GM19372 (cell line): ENCODE measurements around the gene ATAD3A.
A peak's percentile ranks its signal among the peaks of the same experiment; 100 is the strongest.
"Not testable (repeated sequence)": the region's sequence is repeated elsewhere in the genome, so short reads cannot be mapped to it uniquely, and the experiment has no call there.

Source experiments
- ATAC-seq: cut with Tn5 transposase; IDR thresholded peaks from one replicate; pipeline ENCODE4 v1.9.1; 2021; ENCODE audit warnings: mild to moderate bottlenecking, low read depth, moderate library complexity; ENCODE audit not compliant: unreplicated experiment

Gene ATAD3A

DNA sequence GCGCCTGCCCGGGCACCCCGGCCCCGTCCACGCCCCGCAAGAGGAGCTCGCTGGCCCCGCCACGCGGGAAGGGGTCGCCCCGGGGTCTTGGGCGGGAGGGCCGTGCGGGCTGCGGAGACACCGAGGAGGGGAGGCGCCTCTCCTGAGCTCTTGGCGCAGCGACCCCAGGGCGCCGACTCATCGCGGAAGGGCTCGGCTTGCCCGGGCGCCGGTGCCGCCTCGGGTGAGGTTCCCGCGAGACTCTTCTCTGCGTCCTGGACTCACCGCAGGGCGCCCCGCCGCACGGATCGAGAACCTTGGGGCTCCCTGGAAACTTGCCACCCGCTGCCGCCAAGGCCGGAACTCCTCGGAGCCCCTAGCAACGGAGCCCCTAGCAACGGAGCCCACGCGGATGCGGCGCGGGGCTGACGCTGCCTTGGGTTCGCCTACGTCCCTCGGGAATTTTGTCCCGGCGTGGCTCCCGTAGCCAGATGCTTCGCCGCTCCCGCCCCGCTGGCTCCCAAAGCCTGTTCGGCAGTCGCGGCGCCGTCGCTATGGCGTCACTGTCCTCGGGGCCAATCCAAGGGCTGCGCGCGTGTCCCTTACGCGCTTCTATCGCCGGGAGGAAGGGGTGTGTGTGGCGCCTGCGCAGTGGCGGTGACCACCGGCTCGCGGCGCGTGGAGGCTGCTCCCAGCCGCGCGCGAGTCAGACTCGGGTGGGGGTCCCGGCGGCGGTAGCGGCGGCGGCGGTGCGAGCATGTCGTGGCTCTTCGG is at the start of gene ATAD3A:
Gene ATAD3A, plus strand, starts transcription at position 630 of the 753 bp plus-strand sequence. Its CDS starts 107 bp downstream, at position 737.
- ATAC-seq, result peak; percentile 89

DNA sequence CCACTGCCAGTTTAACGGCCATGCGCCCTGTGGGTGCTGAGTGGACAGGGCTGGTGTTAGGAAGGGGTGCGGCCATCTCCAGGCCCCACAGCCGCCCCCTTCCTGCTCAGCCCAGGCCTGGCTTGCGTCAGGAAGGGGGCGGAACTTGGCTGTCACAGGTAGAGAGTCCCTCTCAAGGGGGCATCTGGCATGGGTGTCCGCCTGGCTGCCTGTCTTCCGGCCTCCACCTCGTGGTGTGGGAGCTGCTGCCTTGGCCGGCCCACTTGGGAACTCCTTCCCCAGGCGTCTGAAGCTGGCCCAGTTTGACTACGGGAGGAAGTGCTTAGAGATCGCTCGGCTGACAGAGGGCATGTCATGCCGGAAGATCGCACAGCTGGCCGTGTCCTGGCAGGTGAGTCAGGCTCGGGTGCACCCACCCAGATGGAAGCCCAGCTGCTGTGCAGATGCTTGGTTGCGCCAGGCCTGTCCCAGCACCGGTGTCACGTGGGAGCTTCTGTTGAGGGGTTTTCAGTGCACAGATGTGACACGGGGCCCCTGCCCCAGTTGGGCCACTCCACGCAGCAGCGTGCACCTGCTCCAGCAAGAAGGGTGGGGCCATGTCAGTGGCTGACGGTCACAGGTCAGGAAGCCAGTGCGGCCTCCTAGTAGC is 49.5 kb upstream of the ATAD3A start:
- ATAC-seq, result no peak

DNA sequence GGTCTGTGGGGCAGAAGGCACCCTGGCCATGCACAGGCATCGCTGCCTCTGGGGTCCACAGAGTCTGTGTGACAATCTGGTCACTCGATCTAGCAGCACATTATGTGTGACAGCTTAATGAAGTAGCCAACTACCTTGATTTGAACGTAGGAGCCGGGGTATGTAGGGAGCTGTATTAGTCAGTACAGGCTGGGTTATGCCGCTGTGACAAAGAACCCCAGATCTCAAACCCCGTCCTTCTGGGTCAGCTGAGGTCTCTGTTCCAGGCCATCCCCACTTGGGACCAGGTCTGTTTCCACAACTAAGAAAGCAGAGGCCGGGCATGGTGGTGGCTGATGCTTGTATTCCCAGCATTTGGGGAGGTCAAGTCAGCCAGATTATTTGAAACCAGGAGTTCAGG is 48.6 kb upstream of the ATAD3A start:
- ATAC-seq, result no peak

DNA sequence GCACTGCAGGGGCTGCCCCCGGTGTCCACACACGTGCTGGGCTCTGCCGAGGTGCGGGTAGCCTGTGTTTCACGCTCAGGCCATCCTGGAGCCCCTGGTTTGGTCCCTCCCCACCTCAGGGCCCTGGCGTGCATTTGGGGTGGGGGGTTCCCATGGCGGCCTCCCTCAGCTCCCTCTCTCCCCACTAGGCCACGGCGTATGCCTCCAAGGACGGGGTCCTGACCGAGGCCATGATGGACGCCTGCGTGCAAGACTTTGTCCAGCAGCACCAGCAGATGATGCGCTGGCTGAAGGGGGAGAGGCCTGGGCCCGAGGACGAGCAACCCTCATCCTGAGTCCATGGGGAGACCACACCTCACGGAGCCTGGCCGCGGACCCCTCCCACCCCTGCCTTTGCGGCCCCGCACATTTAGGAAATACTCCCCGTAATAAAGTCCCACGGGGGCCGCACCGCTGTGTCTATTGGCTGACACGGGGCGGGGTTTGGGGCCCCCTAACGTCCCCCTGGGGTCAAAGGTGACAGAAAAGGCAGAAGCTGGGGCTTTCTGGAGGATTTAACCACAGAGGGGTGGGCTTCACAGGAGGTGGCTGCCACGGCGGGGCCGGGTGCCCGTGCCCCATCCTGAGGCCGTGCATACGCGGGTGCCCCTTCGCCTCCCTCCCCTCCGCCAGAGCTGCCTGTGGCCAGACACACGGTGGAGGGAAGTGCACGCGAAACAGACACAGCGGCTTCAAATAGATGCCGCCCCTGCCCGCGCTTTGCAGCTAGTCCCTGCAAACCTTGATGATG is 43.6 kb upstream of the ATAD3A start:
- not testable (repeated sequence) for ATAC-seq

DNA sequence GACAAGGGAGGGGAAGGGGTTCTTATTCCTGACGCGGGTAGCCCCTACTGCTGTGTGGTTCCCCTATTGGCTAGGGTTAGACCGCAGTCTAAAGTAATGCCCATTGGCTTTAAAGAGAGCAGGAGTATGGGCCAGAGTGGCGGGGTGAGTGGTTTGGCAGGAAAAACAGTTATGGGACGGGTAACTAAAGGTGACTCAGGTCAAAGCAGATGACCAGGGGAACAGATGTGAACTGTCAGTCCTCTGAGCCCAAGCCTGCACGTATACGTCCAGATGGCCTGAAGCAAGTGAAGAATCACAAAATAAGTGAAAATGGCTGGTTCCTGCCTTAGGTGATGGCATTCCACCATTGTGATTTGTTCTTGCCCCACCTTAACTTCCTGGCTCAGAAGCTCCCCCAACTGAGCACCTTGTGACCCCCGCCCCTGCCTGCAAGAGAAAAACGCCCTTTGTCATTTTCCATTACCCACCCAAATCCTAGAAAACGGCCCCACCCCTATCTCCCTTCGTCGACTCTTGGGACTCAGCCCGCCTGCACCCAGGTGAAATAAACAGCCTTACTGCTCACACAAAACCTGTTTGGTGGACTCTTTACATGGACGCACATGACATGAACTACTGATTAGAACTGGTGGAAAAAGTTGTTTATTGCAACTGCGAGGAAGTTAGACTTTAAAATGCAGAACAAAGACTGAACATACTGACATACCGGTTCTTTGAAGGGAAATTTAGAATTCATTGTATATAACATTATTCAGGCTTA is 41.2 kb upstream of the ATAD3A start:
- no peak for ATAC-seq

DNA sequence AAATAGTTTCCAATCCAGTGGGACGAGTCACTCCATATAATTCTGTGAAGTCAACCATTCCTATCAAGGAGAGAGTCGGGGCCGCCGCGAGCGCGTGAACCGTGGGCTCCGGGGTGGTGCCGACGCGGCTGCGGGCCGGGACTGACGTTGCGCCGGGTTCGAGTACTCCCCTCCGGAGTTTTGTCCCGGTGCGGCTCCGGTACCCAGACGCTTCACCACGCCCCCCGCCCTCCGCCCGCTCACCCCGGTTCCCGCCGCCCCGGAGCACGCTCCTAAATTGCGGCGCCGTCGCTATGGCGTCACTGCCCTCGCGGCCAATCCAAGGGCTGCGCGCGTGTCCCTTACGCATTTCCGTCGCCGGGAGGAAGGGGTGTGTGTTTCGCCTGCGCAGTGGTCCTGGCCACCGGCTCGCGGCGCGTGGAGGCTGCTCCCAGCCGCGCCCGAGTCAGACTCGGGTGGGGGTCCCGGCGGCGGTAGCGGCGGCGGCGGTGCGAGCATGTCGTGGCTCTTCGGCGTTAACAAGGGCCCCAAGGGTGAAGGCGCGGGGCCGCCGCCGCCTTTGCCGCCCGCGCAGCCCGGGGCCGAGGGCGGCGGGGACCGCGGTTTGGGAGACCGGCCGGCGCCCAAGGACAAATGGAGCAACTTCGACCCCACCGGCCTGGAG is 40.4 kb upstream of the ATAD3A start, which contains the start of gene ATAD3B:
Gene ATAD3B, plus strand, starts transcription at position 377 of the 664 bp plus-strand sequence. Its CDS starts 120 bp downstream, at position 497.
- peak; percentile 85 for ATAC-seq

GRCh38 chr1:1472053-1472876 is 39.7 kb upstream of the ATAD3A start:
- peak; percentile 22 for ATAC-seq

DNA sequence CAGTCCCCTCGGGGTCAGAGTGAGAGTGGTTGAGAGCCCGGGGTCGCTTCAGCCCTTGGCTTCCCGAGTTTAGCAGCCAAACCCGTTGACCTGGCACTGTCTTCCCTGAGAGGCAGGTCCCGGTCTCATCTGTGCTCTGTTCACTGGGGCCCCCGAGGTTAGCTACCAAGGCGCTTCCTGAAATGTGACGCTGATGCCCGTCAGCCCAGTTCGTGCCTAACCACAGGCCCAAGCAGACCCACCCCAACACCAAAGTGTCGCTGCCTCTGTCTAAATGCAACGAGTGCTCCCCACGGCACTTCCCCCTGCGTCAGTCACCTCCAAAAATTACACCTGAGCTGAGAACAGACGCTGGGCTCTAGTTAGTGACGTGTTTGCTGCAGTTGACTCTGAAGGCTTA is 36.0 kb upstream of the ATAD3A start:
- ATAC-seq, result not testable (repeated sequence)

GRCh38 chr1:1477206-1477605 is 34.8 kb upstream of the ATAD3A start:
- ATAC-seq, result no peak

DNA sequence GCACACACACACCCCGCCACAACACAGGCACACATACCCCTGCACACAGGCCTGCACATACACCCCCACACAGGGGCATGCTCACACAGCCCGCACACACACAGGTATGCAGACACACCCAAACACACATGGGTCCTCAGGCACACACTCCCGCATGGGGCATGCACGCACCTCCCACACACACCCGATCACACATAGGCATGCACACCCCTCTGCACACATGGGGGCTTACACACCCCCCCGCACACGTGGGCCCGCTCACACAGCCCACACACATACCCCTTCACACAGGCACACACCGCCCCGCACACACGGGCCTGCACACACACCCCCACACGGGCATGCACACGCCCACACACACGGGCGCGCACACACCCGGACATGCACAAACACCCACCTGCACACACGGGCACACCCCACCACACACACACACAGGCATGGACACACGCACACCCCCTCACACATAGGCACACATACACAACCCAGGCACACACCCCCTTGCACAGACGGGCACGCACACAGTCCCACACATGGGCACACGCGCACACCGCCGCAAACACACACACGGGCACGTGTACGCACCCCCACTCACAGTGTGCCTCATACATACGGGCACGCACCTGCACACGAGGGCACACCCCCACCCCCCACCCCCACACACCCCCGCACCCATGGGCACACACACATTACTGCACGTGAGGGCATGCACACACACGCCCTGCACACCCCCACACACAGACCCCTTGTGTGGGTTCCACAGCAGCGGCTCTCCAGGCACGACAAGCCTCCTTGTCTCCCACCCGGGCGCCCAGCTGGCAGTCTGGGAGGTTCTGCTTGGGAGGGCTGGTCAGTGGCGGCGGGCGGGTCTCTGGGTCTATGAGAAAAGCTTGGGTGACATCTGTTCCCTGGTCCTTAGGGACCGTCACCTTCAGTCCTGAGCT is 32.1 kb upstream of the ATAD3A start:
- ATAC-seq, result no peak

DNA sequence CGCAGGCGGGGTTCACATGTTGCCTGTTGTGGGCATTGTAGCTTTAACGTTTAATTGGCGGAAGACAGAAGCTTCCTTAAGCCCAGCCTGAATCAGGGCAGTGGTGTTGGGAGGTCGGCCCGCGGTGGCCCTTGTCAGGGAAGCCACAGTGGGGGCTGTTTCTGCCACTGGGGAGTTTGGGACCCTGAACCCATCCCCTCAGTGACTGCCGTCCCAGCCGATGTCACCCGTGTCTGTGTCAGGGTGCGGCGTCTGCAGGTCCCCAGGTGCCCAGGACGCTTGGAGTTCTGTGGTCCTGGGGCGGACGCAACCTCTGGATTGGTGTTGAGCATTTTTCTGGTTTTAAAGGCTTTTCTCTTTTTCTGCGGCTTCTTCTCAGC is 31.5 kb upstream of the ATAD3A start:
- ATAC-seq, result not testable (repeated sequence)

DNA sequence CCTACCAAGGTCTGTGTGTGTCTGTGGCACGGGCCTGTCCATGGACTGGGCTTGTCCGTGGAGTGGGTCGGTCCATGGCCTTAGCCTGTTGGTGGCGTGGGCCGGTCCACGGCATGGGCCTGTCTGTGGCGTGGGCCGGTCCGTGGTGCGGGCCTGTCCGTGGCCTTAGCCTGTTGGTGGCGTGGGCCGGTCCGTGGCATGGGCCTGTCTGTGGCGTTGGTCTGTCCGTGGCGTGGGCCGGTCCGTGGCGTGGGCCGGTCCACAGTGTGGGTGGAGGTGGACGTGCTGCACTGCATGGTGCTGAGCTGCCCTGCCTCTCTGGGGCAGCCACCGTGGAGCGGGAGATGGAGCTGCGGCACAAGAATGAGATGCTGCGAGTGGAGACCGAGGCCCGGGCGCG is 30.2 kb upstream of the ATAD3A start:
- ATAC-seq, result not testable (repeated sequence)

- no peak for ATAC-seq
Observed at GRCh38 chr1:1482856-1483255, 29.1 kb upstream of the ATAD3A start.

- no peak for ATAC-seq
Observed at GRCh38 chr1:1483714-1484113, 28.2 kb upstream of the ATAD3A start.

DNA sequence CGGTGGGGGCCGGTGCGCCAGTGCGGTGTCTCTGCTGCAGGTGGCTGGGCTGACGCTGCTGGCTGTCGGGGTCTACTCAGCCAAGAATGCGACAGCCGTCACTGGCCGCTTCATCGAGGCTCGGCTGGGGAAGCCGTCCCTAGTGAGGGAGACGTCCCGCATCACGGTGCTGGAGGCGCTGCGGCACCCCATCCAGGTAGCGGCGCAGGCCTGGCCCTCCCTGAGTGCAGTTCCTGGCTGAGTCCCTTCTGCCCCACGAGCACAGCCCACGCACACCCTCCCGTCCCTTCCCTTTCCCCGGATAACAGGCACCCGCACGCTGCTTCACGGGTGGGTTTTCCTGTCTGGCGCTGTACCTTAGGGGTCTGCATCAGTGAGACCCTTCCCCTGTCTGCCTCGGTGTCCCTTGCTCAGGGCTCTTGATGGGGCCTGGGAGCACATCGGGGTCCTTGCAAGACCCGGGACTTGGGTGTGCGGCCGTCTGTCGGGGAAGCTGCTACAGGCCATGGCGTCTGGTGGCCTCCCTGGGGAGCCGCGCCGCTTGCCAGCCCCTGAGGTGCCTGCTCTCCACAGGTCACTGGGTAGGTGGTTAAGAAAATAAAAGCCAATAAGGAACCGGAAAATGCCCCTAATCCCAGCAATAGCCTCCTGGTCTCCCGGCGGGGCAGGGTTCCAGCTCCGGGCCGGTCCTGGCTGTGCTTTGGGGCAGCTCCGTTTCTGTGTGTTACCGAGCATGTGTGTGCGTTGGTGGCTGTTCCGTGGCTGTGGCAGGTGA is 26.8 kb upstream of the ATAD3A start:
- ATAC-seq, result not testable (repeated sequence)

DNA sequence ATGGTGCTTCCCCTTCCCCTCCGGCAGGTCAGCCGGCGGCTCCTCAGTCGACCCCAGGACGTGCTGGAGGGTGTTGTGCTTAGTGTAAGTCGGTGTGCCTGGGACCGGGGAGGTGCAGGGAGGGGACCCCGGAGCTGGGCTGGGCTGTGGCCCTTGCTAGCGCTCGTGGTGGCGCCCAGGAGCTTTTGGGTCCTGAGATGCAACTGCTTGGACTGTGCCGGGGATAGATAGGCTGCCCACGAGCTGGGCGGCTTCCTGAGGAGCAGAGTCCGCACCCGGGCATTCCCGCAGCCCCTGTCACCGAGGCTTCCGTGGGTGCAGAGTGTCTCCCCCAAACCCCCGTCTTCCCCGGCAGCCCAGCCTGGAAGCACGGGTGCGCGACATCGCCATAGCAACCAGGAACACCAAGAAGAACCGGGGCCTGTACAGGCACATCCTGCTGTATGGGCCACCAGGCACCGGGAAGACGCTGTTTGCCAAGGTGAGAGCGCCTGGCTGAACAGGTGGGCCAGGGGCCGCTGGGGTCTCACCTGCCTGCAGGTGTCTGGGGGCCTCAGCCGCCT is 26.1 kb upstream of the ATAD3A start:
- ATAC-seq, result not testable (repeated sequence)

- ATAC-seq, result no peak
Observed at GRCh38 chr1:1487701-1488100, 24.3 kb upstream of the ATAD3A start.
